ENCODE results near the gene POLD4.

DNA sequence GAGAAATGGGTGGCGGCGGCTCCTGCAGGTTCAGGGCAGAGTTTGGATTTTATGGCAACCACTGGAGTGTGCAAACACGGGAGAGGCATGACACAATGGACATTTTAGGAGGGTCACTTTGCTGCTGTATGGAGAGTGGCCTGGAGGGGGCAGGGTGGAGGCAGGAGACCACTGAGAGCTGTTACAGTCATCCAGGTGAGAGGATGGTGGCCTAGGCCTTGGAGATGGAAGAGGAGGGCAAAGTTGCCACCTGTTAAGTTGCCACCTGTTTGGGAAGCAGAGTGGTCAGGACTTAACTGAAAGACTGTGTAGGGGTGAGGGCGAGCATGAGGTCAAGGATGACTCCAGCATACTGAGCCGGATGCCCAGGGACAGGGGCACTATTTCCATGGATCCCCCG lies 36.1 kb upstream of the POLD4 start:
- TF ChIP-seq, protein P1, sequence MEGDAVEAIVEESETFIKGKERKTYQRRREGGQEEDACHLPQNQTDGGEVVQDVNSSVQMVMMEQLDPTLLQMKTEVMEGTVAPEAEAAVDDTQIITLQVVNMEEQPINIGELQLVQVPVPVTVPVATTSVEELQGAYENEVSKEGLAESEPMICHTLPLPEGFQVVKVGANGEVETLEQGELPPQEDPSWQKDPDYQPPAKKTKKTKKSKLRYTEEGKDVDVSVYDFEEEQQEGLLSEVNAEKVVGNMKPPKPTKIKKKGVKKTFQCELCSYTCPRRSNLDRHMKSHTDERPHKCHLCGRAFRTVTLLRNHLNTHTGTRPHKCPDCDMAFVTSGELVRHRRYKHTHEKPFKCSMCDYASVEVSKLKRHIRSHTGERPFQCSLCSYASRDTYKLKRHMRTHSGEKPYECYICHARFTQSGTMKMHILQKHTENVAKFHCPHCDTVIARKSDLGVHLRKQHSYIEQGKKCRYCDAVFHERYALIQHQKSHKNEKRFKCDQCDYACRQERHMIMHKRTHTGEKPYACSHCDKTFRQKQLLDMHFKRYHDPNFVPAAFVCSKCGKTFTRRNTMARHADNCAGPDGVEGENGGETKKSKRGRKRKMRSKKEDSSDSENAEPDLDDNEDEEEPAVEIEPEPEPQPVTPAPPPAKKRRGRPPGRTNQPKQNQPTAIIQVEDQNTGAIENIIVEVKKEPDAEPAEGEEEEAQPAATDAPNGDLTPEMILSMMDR (IDR thresholded peaks at IDR 0.05 in 2 of 3, conservative IDR thresholded peaks at IDR 0.05 in 1 of 3; ENCODE audit: borderline replicate concordance in 1 of 3, insufficient read depth in 1 of 3, low read depth in 2 of 3, low read length in 2 of 3) = peak; percentile 66 to 80 (median 75); a peak in 5 of 6 replicates
- TF ChIP-seq EGR1 (IDR thresholded peaks at IDR 0.05; ENCODE audit: low read depth) = no peak
- no peak for TF ChIP-seq POLR2A (IDR thresholded peaks at IDR 0.05; ENCODE audit: borderline replicate concordance, extremely low read depth, insufficient read depth, insufficient read length)
- TF ChIP-seq, protein P2, sequence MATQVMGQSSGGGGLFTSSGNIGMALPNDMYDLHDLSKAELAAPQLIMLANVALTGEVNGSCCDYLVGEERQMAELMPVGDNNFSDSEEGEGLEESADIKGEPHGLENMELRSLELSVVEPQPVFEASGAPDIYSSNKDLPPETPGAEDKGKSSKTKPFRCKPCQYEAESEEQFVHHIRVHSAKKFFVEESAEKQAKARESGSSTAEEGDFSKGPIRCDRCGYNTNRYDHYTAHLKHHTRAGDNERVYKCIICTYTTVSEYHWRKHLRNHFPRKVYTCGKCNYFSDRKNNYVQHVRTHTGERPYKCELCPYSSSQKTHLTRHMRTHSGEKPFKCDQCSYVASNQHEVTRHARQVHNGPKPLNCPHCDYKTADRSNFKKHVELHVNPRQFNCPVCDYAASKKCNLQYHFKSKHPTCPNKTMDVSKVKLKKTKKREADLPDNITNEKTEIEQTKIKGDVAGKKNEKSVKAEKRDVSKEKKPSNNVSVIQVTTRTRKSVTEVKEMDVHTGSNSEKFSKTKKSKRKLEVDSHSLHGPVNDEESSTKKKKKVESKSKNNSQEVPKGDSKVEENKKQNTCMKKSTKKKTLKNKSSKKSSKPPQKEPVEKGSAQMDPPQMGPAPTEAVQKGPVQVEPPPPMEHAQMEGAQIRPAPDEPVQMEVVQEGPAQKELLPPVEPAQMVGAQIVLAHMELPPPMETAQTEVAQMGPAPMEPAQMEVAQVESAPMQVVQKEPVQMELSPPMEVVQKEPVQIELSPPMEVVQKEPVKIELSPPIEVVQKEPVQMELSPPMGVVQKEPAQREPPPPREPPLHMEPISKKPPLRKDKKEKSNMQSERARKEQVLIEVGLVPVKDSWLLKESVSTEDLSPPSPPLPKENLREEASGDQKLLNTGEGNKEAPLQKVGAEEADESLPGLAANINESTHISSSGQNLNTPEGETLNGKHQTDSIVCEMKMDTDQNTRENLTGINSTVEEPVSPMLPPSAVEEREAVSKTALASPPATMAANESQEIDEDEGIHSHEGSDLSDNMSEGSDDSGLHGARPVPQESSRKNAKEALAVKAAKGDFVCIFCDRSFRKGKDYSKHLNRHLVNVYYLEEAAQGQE (IDR thresholded peaks at IDR 0.05; ENCODE audit: low read depth) = no peak
- no peak for TF ChIP-seq EZH2phosphoT487 (IDR thresholded peaks at IDR 0.05; ENCODE audit: borderline replicate concordance)
- TF ChIP-seq TCF7L2 (IDR thresholded peaks at IDR 0.05; ENCODE audit: borderline replicate concordance, extremely low read depth, insufficient read depth, insufficient read length) = no peak
- TF ChIP-seq SRF (IDR thresholded peaks at IDR 0.05; ENCODE audit: low read depth) = no peak
- TF ChIP-seq, protein P3, sequence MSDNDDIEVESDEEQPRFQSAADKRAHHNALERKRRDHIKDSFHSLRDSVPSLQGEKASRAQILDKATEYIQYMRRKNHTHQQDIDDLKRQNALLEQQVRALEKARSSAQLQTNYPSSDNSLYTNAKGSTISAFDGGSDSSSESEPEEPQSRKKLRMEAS (IDR thresholded peaks at IDR 0.05) = no peak
- no peak for TF ChIP-seq POLR2AphosphoS5 (IDR thresholded peaks at IDR 0.05; ENCODE audit: low read depth, low read length)
- TF ChIP-seq RAD21 (IDR thresholded peaks at IDR 0.05; ENCODE audit: low read depth) = peak; percentile 74
- TF ChIP-seq ZFX (IDR thresholded peaks at IDR 0.05) = no peak
